Activated CD8-positive, alpha-beta memory T cell treated with anti-CD3 and anti-CD28 coated beads, Interleukin-2, amount 50 U/mL, for 4 hours (primary cell): ENCODE measurements around the gene TMTC4.

Experiments
- DNase-seq: peaks from one replicate; pipeline ENCODE4 v3.0.0-alpha.2; 2020

TMTC4 gene

GRCh38 chr13:100665403-100665802, 9.2 kb downstream of the TMTC4 start:
- DNase-seq = no peak

GRCh38 chr13:100664171-100664900, 10.3 kb downstream of the TMTC4 start:
- DNase-seq = no peak

GRCh38 chr13:100662468-100663211, 12.0 kb downstream of the TMTC4 start:
- no peak for DNase-seq

GRCh38 chr13:100660761-100661160, 13.8 kb downstream of the TMTC4 start:
- no peak for DNase-seq

GRCh38 chr13:100659578-100659977, 15.0 kb downstream of the TMTC4 start:
- no peak for DNase-seq

GRCh38 chr13:100658363-100658762, 16.2 kb downstream of the TMTC4 start:
- no peak for DNase-seq

- no peak for DNase-seq
Measured at GRCh38 chr13:100657881-100658315, 16.7 kb downstream of the TMTC4 start.

- no peak for DNase-seq
Measured at GRCh38 chr13:100652510-100652909, 22.1 kb downstream of the TMTC4 start.

- DNase-seq = no peak
Measured at GRCh38 chr13:100650326-100650725, 24.3 kb downstream of the TMTC4 start.

GRCh38 chr13:100648354-100648753, 26.2 kb downstream of the TMTC4 start:
- no peak for DNase-seq

- DNase-seq = no peak
Measured at GRCh38 chr13:100646871-100647270, 27.7 kb downstream of the TMTC4 start.

GRCh38 chr13:100646030-100646673, 28.4 kb downstream of the TMTC4 start:
- DNase-seq = no peak

GRCh38 chr13:100645382-100645781, 29.2 kb downstream of the TMTC4 start:
- no peak for DNase-seq

GRCh38 chr13:100644371-100644770, 30.2 kb downstream of the TMTC4 start:
- no peak for DNase-seq

- no peak for DNase-seq
Measured at GRCh38 chr13:100637796-100638195, 36.8 kb downstream of the TMTC4 start.

- DNase-seq = no peak
Measured at GRCh38 chr13:100637380-100637779, 37.2 kb downstream of the TMTC4 start.

GRCh38 chr13:100636441-100636840, 38.2 kb downstream of the TMTC4 start:
- no peak for DNase-seq

- no peak for DNase-seq
Measured at GRCh38 chr13:100636004-100636403, 38.6 kb downstream of the TMTC4 start.

- DNase-seq = no peak
Measured at GRCh38 chr13:100634696-100635095, 39.9 kb downstream of the TMTC4 start.

GRCh38 chr13:100633461-100633860, 41.1 kb downstream of the TMTC4 start:
- DNase-seq = no peak

- no peak for DNase-seq
Measured at GRCh38 chr13:100630555-100630954, 44.0 kb downstream of the TMTC4 start.

- DNase-seq = no peak
Measured at GRCh38 chr13:100627120-100627519, 47.5 kb downstream of the TMTC4 start.

GRCh38 chr13:100625447-100625846, 49.1 kb downstream of the TMTC4 start:
- no peak for DNase-seq

GRCh38 chr13:100620792-100621191, 53.8 kb downstream of the TMTC4 start:
- no peak for DNase-seq
